Esophagus squamous epithelium (tissue), 4 donors: Measurements from ENCODE around the gene HSPG2.

Experiments
- POLR2A ChIP-seq, 4 donors: fragments of 450-650 bp; IDR thresholded peaks; one replicate each; pipeline ENCODE4 v1.6.1; 2017; ENCODE audit warnings: antibody characterized with exemption in 4 of 4, mild to moderate bottlenecking in 4 of 4, moderate library complexity in 3 of 4
- TF ChIP-seq, protein P1 (sequence below), 6 experiments: fragments of 450-650 bp in 4 of 6; fragments of 200-600 bp in 2 of 6; sonication (generic) in 2 of 6; IDR thresholded peaks; one replicate each; pipeline ENCODE4 v1.5.1; 2016 to 2019; ENCODE audit warnings: antibody characterized with exemption in 6 of 6, mild to moderate bottlenecking in 4 of 6, moderate library complexity in 4 of 6

DNA sequence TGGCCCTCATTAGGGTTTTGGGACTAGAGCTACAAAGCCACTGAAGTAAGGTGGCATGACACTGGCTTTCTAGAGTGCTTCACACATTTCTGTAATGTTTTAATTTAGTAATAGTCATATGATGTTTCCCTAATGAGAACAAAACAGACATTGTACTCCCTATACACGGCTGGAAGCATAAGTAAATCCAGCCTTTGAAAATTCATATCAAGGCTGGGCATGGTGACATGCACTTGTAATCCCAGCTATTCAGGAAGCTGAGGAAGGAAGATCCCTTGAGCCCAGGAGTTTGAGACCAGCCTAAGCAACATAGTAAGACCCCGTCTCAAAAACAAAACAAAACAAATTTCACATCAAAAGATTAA is 161.6 kb downstream of the HSPG2 start:
- TF ChIP-seq, protein P1, sequence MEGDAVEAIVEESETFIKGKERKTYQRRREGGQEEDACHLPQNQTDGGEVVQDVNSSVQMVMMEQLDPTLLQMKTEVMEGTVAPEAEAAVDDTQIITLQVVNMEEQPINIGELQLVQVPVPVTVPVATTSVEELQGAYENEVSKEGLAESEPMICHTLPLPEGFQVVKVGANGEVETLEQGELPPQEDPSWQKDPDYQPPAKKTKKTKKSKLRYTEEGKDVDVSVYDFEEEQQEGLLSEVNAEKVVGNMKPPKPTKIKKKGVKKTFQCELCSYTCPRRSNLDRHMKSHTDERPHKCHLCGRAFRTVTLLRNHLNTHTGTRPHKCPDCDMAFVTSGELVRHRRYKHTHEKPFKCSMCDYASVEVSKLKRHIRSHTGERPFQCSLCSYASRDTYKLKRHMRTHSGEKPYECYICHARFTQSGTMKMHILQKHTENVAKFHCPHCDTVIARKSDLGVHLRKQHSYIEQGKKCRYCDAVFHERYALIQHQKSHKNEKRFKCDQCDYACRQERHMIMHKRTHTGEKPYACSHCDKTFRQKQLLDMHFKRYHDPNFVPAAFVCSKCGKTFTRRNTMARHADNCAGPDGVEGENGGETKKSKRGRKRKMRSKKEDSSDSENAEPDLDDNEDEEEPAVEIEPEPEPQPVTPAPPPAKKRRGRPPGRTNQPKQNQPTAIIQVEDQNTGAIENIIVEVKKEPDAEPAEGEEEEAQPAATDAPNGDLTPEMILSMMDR (IDR thresholded peaks at IDR 0.05): no peak
- no peak for TF ChIP-seq POLR2A (IDR thresholded peaks at IDR 0.05)
